Stomach (tissue), 4 donors: Measurements from ENCODE around the gene HACE1.

Source experiments
- CTCF ChIP-seq, 7 experiments: fragments of 450-650 bp in 4 of 7; fragments of 200-600 bp in 3 of 7; sonication (generic) in 3 of 7; IDR thresholded peaks; one replicate each; pipeline ENCODE4 v1.5.1; 2016 to 2019; ENCODE audit warnings: antibody characterized with exemption in 7 of 7, control low read depth in 2 of 7, mild to moderate bottlenecking in 1 of 7
- EP300 ChIP-seq: sonication (generic); formaldehyde crosslinking; IDR thresholded peaks from one replicate; pipeline ENCODE4 v1.6.1; 2017; ENCODE audit warnings: antibody characterized with exemption
- POLR2A ChIP-seq, 4 donors: fragments of 450-650 bp; IDR thresholded peaks; one replicate each; pipeline ENCODE4 v1.6.1; 2016; ENCODE audit warnings: antibody characterized with exemption in 4 of 4, control low read depth in 2 of 4, mild to moderate bottlenecking in 1 of 4, moderate library complexity in 1 of 4
- POLR2AphosphoS5 ChIP-seq, 3 donors: sonication (generic); formaldehyde crosslinking; IDR thresholded peaks; one replicate each; pipeline ENCODE4 v1.6.1; 2016; ENCODE audit warnings: antibody characterized with exemption in 3 of 3

GRCh38 chr6:104682722-104683643 lies 176.7 kb downstream of the HACE1 start:
- TF ChIP-seq CTCF (IDR thresholded peaks at IDR 0.05) (peak in 4 of 7 experiments; percentile 25 to 64 (median 40)), POLR2AphosphoS5 (IDR thresholded peaks at IDR 0.05) (no peak), POLR2A (IDR thresholded peaks at IDR 0.05) (no peak), EP300 (no peak)
